ENCODE measurements around the gene SFSWAP.

The SFSWAP gene

DNA sequence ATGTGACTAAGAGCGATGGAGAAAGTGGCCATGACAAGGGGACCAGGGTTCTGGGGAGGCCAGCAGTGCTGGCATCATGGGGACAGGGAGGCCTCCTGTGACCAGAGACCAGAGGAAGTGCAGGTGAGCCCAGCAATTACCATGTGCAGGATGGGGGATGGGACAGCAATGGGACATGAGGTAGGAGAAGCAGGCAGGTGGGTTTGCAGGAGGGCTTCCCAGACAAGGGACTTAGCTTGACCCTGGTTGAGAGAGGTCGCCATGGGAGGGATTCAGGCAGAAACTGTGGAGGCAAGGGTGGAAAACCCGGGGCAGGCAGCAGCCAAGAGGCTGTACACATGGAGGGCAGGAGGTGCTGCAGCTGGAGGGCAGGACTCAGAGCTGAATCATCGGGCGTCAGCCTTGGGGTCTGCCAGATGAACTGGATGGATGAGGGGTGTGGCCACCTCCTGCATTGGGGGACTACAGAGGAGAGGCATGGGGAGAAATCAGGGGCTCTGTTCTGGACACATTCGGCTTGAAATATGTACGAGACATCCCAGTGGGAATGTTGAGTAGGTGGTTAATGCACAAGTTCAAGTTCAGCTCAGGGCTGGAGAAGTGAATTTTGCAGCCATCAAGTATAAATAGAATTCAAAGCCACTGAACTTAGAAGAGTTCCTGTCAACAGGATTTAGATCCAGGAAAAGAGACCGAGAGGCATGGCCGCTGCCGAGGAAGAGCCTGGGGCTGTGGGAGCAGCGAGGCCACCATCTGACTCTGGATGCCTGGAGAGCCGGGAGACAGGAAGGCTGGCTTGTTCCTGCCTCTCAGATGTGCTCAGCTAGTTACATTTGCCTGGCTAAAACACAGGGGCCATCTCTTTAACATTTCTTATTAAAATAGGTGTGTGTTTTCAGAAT is 36.6 kb downstream of the SFSWAP start:
- Mint-ChIP-seq H3K27me3 (ENCODE audit: low read depth) (no peaks in the 10 kb centered on the region), H3K9me3 (peaks cover 13% of the 10 kb centered on the region), H3K4me1 (ENCODE audit: low read depth) (no peaks in the 10 kb centered on the region), H3K4me3 (no peak overlapping the region), H3K36me3 (ENCODE audit: low read depth) (peaks cover 48% of the 10 kb centered on the region), H3K27ac (no peak overlapping the region)

DNA sequence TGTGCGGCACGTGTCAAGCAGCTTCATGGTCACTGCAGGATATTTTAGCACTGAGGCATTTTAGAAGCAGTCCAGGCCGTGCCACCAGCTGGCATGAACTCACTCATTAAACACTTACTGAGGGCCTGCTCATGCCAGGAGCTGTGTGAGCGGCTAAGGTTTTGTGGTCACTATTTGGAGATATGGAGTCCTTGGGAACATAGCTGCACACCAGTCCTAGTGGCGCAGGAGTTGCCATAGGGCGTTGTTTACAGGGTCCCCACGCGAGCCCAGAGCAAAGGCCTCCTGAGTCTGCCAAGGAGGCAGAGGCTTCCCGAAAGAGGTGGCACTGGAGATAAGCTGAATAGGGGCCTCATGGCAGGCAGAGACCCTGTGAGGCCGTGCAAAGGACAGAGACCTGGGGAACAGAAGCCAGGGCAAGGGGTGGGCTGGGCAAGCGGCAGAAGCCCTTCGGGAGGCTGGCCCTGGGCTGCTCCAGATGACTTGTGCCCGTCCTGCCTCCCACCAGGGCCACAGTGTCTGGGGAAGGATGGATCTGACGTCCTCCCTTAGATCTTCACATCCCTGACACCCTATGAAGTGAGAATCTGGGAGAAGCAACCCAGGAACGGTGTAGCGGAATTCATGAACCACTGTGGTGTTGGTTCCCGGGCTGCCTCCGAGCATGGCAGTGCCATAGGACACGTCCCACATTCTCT is 38.9 kb downstream of the SFSWAP start:
- H3K27me3 Mint-ChIP-seq (ENCODE audit: low read depth) = no peaks in the 10 kb centered on the region
- peaks cover 44% of the 10 kb centered on the region for H3K36me3 Mint-ChIP-seq (ENCODE audit: low read depth)
- no peaks in the 10 kb centered on the region for H3K4me1 Mint-ChIP-seq (ENCODE audit: low read depth)
- H3K4me3 Mint-ChIP-seq = no peak overlapping the region
- H3K9me3 Mint-ChIP-seq = no peaks in the 10 kb centered on the region
- no peak overlapping the region for H3K27ac Mint-ChIP-seq

DNA sequence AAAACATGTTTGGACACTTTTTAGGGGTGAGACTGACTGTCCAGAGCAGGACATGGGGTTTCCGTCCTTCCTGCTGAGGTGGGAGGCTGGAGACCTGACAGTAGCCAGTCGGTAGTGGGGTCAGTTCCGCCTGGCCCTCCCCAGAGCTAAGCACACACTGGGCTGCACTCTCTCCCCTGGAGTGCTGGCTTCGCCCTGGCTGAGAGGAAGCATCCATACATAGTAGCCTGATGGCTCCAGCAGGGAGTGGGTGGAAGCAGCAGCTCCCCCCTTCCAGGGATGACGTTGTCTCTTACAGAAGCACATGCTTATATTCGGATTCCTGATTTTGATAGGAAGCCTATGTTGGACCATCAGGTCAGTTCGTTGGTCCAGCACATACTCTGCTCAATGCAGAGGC is 40.4 kb downstream of the SFSWAP start:
- Mint-ChIP-seq H3K27me3 (ENCODE audit: low read depth) (no peaks in the 10 kb centered on the region), H3K9me3 (no peaks in the 10 kb centered on the region), H3K27ac (no peak overlapping the region), H3K4me3 (no peak overlapping the region), H3K36me3 (ENCODE audit: low read depth) (peaks cover 45% of the 10 kb centered on the region), H3K4me1 (ENCODE audit: low read depth) (peaks cover 6% of the 10 kb centered on the region)

DNA sequence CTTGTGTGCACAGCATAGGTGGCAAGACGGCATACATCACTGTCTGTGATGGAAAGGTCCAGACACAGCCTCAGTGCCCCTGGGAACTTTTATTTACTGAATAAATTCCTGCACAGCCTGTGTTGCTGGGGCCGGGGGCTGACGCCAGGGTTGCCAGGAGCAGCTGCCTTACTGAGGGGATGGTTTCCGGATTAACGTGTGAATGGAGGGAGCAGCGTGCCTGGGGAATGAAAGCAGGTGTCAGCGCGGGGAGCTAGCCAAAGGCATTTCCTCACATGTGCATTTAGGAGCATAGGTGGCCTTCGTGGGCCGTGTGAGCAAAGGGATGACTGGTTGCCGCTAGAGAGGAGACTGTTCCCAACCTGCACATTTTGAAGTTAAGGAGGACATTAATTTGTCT is 41.6 kb downstream of the SFSWAP start:
- Mint-ChIP-seq H3K4me3 (no peak overlapping the region), H3K9me3 (no peaks in the 10 kb centered on the region), H3K27ac (no peak overlapping the region), H3K4me1 (ENCODE audit: low read depth) (peaks cover 6% of the 10 kb centered on the region), H3K27me3 (ENCODE audit: low read depth) (no peaks in the 10 kb centered on the region), H3K36me3 (ENCODE audit: low read depth) (peaks cover 42% of the 10 kb centered on the region)

DNA sequence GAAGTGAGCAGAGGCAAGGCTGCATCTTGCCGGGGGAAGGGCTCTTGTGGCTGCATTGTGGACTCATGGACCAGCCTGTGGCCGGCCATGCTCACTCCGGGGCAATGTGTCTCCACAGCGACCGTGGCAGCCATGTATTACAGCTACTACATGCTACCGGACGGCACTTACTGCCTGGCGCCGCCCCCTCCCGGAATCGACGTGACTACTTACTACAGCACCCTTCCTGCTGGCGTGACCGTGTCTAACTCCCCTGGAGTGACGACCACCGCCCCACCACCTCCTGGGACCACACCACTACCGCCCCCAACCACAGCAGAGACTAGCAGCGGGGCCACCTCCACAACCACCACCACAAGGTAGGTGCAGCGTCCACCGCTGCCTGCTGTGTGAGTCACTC is 42.1 kb downstream of the SFSWAP start:
- Mint-ChIP-seq H3K36me3 (ENCODE audit: low read depth) (peaks cover 46% of the 10 kb centered on the region), H3K27me3 (ENCODE audit: low read depth) (no peaks in the 10 kb centered on the region), H3K4me3 (no peak overlapping the region)

DNA sequence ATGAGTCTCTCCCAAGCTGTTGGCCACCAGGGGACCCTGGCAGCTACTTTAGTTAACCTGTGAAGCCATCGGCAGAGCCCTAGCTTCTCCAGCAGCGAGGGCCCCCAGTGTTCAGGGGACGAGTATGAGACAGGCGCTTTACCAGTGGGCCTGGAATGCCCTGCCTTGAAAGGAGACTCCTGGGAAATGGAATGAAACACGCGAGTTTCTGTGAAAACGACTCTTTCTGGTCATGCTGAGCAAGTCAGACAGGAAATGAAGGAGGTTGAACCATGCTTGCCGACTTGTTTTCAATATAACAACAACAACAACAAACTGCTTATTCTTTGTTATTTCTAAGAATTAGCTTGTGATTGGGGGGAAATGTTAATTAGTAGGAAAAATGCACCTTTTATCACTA is 42.9 kb downstream of the SFSWAP start:
- no peak overlapping the region for H3K27ac Mint-ChIP-seq
- H3K9me3 Mint-ChIP-seq = no peaks in the 10 kb centered on the region
- H3K4me3 Mint-ChIP-seq = no peak overlapping the region
- peaks cover 6% of the 10 kb centered on the region for H3K4me1 Mint-ChIP-seq (ENCODE audit: low read depth)
- no peaks in the 10 kb centered on the region for H3K27me3 Mint-ChIP-seq (ENCODE audit: low read depth)
- H3K36me3 Mint-ChIP-seq (ENCODE audit: low read depth) = peaks cover 48% of the 10 kb centered on the region

More for the DNA sequence above, 42.1 kb downstream of the SFSWAP start:
- Mint-ChIP-seq H3K9me3 (no peaks in the 10 kb centered on the region), H3K4me1 (ENCODE audit: low read depth) (peaks cover 6% of the 10 kb centered on the region), H3K27ac (no peak overlapping the region)

DNA sequence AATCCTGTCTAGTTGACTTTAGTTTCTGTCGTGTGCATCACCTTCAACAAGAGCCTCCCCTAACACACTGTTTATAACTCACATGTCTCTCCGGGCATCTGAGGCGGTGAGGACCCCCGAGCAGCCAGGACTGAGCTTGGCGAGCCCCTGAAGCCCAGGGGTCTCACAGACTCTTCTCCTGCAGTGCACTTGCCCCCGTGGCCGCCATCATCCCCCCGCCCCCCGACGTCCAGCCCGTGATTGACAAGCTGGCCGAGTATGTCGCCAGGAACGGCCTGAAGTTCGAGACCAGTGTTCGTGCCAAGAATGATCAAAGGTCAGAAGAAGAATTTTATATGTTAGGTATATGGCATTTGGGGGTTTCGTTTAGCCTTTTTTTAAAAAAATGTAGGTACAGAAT is 43.3 kb downstream of the SFSWAP start:
- no peaks in the 10 kb centered on the region for H3K9me3 Mint-ChIP-seq
- H3K4me3 Mint-ChIP-seq = no peak overlapping the region
- no peaks in the 10 kb centered on the region for H3K27me3 Mint-ChIP-seq (ENCODE audit: low read depth)
- no peak overlapping the region for H3K27ac Mint-ChIP-seq
- peaks cover 48% of the 10 kb centered on the region for H3K36me3 Mint-ChIP-seq (ENCODE audit: low read depth)
- peaks cover 6% of the 10 kb centered on the region for H3K4me1 Mint-ChIP-seq (ENCODE audit: low read depth)

DNA sequence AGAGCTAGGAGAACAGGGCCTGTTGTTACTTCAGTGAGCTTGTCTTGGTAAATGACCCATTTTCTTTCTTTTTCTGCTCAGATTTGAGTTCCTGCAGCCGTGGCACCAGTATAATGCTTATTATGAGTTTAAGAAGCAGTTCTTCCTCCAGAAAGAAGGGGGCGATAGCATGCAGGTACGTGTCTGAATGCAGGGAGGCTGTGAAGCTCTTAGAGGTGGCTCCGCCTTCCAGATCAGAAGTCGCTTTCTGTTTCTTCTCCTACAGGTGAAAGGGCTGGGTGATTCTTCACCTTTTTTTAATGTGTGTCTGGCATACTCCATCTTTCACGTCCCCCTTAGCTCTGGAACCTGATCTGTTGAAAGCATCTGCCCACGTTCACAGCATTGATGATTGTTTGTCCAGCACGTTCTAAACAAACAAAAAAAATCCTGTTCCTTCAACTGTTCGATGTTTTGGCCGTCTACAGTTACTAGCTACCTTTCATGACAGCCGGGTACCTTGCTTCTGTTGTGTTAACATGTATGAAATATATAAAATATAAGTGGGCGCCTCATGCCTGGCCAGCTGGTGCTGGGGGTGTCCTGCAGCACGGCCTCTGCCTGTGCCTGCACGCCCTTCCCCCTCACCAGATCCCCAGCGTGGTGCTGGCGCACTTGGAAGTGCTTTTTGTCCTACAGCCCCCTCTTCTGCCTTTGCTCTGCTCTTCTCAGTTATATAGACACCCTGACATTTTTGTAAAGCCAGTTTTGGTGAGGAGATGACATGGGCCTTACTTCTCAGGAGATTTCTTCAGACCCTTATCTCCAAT is 44.6 kb downstream of the SFSWAP start:
- Mint-ChIP-seq H3K4me1 (ENCODE audit: low read depth) (peaks cover 6% of the 10 kb centered on the region), H3K4me3 (no peak overlapping the region), H3K9me3 (no peaks in the 10 kb centered on the region), H3K27me3 (ENCODE audit: low read depth) (no peaks in the 10 kb centered on the region), H3K27ac (no peak overlapping the region), H3K36me3 (ENCODE audit: low read depth) (peaks cover 46% of the 10 kb centered on the region)

DNA sequence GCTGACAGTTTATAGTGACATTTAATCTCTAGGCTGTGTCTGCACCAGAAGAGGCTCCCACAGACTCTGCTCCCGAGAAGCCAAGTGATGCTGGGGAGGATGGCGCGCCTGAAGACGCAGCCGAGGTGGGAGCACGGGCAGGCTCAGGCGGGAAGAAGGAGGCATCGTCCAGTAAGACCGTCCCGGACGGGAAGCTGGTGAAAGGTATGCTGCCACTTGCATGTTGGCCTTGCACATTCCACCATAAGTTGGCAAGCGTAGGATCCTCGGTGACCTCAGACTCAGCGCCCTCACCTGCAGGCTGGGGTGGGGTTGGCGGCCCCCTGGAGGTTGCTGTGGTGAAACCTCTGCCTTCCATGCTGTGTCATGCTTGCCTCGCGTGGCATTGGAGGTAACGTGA is 45.6 kb downstream of the SFSWAP start:
- Mint-ChIP-seq H3K27me3 (ENCODE audit: low read depth) (no peaks in the 10 kb centered on the region), H3K4me3 (no peak overlapping the region), H3K9me3 (no peaks in the 10 kb centered on the region), H3K4me1 (ENCODE audit: low read depth) (peaks cover 6% of the 10 kb centered on the region), H3K27ac (no peak overlapping the region), H3K36me3 (ENCODE audit: low read depth) (peaks cover 48% of the 10 kb centered on the region)

DNA sequence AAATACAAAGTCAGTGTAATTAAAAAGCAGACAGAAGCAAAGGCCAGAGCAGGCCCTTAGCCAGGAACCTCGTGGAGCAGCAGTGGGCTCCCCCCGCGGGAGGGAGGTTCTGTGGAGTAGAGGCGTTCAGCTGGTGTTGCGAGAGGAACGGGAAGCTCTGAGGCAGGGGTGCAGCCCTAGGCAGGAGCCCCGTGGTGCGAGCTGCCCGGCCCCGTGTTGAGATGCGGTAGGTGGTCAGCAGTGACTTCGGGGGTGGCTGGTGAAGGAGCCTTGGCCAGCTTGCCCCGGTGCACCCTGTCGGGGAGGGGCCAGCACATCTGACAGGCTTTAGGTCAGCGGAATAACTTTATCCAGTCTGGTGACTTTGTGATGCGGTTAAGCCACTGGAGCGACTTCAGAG is 46.2 kb downstream of the SFSWAP start:
- Mint-ChIP-seq H3K36me3 (ENCODE audit: low read depth) (peaks cover 48% of the 10 kb centered on the region), H3K27ac (no peak overlapping the region), H3K27me3 (ENCODE audit: low read depth) (no peaks in the 10 kb centered on the region), H3K4me3 (no peak overlapping the region), H3K9me3 (no peaks in the 10 kb centered on the region), H3K4me1 (ENCODE audit: low read depth) (peaks cover 6% of the 10 kb centered on the region)

DNA sequence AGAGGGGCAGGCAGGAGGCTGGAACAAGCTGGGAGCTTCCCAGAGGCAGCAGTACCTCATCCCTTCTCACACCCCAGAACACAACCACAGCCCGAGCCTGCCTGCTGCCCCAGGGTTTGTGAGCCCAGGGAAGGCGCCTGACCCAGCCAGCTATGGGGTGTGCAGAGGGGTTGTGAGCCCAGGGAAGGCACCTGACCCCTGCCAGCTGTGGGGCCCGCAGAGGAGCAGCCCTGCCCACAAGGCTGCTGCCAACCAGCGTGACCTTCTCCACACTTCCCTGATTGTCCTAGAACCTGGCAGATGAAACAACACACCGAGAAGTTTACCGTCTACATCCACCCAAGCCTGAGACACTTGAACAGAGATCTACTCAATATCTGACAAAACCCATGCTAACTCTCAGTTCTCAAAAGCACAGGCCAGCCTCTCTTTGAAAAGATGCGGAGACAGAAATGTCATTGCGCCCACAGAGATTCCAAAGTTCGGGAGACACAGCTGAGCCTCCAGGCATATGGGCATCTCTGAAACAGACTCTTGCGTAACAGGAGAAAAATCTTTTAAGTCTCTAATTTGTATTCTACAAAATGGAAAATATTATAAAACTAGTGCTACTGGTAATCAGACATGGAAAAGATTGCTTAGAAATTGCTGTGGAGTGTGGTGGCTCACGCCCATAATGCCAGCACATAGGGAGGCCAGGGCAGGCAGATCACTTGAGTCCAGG is 47.3 kb downstream of the SFSWAP start:
- H3K4me3 Mint-ChIP-seq = no peak overlapping the region
- no peaks in the 10 kb centered on the region for H3K9me3 Mint-ChIP-seq
- no peaks in the 10 kb centered on the region for H3K27me3 Mint-ChIP-seq (ENCODE audit: low read depth)
- no peak overlapping the region for H3K27ac Mint-ChIP-seq
- peaks cover 41% of the 10 kb centered on the region for H3K36me3 Mint-ChIP-seq (ENCODE audit: low read depth)
- H3K4me1 Mint-ChIP-seq (ENCODE audit: low read depth) = peaks cover 6% of the 10 kb centered on the region

DNA sequence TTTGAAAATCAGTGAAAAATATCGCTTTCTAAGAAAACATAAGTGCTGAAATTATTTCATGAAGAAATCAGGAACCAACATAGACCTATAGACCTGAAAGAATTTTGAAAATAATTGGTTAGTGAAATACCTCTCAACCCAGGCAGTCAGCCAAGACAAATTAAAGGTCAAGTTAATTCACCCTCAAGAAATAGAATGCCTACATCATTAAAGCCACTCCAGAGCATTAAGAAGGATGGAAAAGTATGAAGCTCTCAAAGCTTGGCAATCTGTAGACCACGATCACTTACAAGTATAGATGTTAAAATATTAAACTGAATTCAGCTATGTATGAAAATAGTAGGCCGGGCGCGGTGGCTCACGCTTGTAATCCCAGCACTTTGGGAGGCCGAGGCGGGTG is 48.3 kb downstream of the SFSWAP start:
- H3K27ac Mint-ChIP-seq = no peak overlapping the region
- H3K4me1 Mint-ChIP-seq (ENCODE audit: low read depth) = peaks cover 6% of the 10 kb centered on the region
- H3K36me3 Mint-ChIP-seq (ENCODE audit: low read depth) = peaks cover 33% of the 10 kb centered on the region
- H3K27me3 Mint-ChIP-seq (ENCODE audit: low read depth) = no peaks in the 10 kb centered on the region
- no peaks in the 10 kb centered on the region for H3K9me3 Mint-ChIP-seq
- H3K4me3 Mint-ChIP-seq = no peak overlapping the region

DNA sequence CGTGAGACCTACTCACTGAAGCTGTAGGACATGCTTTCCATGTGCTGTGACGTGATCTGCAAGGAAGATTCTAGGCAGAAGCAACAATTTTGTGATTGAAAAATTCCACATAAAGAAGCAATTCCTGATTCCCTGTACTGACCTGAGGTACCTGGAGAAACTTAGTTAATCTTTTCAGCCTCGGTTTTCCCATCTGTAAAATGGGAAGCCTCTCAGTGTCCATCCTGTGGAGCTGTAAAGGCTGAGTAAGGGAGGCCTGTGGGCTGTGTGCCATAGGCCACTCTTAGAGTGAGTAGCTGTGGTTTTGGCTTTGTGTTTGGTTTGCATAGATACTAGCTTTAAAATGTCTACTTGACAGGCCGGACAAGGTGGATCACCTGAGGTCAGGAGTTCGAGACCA is 50.7 kb downstream of the SFSWAP start:
- Mint-ChIP-seq H3K27me3 (ENCODE audit: low read depth) (no peaks in the 10 kb centered on the region), H3K36me3 (ENCODE audit: low read depth) (peaks cover 37% of the 10 kb centered on the region), H3K27ac (no peak overlapping the region), H3K4me1 (ENCODE audit: low read depth) (no peaks in the 10 kb centered on the region), H3K4me3 (no peak overlapping the region), H3K9me3 (no peaks in the 10 kb centered on the region)

DNA sequence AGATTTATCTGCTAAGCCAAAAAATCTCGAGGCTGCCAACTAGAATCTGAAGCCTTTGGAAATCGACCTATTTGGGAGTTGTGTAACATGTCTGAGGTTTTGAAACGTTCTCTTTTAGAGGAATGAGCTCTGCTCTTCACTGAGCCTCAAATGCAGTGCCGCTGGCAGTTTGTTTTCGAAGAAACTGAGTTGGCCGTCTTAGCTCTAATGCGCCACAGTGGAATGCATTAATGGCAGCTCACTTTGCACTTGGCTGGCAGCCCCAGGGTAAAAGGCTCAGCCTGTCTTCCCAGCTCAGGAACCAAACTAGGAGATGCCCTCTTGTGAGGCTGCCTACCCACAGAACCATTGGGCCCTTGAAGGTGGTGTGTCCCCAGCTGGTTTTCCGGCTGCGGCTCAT is 53.8 kb downstream of the SFSWAP start:
- Mint-ChIP-seq H3K36me3 (ENCODE audit: low read depth) (peaks cover 36% of the 10 kb centered on the region), H3K9me3 (no peaks in the 10 kb centered on the region), H3K4me3 (no peak overlapping the region), H3K4me1 (ENCODE audit: low read depth) (no peaks in the 10 kb centered on the region), H3K27me3 (ENCODE audit: low read depth) (no peaks in the 10 kb centered on the region), H3K27ac (no peak overlapping the region)

All from T-helper 1 cell treated with Interleukin-12 subunit alpha and Interleukin-12 subunit beta and Interleukin-4 antibody, amounts not matched to agents 30 μg/mL and 1 μg/mL, for 36 hours (primary cell).